Embryonic facial prominence (tissue), 1 donor: ENCODE results near the gene PPP1R3F.
"Not testable (repeated sequence)": the region's sequence is repeated elsewhere in the genome, so short reads cannot be mapped to it uniquely, and the experiment has no call there.

Experiments
- DNase-seq: peaks from one replicate; pipeline ENCODE4 v3.0.0-alpha.2; 2016; ENCODE audit errors: extremely low spot score

Gene PPP1R3F

GRCh38 chrX:49316085-49316484, 46.5 kb downstream of the PPP1R3F start:
- DNase-seq = no peak

DNA sequence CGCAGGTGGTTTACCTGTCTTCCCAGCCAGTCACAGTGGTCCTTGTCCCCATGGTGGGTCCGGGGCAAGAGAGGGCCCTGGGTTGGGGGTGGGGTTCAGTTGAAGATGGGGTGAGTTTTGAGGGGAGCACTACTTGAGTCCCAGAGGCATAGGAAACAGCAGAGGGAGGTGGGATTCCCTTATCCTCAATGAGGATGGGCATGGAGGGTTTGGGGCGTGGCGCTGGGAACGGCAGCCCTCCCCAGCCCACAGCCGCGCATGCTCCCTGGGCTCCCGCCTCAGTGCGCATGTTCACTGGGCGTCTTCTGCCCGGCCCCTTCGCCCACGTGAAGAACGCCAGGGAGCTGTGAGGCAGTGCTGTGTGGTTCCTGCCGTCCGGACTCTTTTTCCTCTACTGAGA, 52.1 kb downstream of the PPP1R3F start, which contains the start of gene GAGE12J:
GAGE12J (plus strand) TSS at position 301 of the 400 bp plus-strand sequence. CDS start 1,157 bp downstream, outside the sequence.
- DNase-seq = not testable (repeated sequence)

DNA sequence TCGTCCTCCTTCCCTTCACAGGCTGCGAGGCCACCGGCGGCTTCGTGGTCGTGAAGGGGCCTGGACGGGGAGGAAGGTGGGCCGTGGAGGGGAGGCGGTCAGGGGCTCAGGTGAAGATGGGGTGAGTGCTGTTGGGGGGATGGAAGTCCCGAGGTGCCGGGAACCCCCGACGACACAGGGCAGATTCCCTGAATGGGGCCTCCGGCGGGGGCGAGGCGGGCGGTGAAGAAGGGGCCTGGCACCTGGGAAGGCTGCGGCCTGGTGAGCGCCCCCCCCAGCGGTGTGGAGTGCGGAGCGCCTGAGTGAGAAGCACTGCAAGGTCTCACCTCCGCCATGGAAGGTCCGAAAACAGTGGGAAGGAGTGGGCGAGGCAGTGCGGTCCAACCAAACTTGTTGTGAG, 52.7 kb downstream of the PPP1R3F start:
- not testable (repeated sequence) for DNase-seq

- not testable (repeated sequence) for DNase-seq
These were observed 54.1 kb downstream of the PPP1R3F start for GRCh38 chrX:49323735-49324134.

DNA sequence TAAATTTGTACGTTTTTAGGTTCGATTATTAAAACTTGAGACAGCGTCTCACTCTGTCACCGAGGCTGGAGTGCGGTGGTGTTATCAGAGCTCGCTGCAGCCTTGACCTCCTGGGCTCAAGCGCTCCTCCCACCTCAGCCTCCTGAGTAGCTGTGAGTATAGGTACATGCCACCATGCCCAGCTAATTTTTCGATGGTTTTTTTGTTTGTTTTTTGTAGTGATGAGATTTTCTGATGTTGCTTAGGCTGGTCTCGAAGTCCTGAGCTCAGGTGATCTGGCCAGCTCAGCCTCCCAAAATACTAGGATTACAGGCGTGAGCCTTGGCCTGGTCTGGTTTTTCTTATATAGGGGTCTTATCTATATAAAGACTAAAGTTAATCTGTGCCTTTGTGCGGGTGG, 60.8 kb downstream of the PPP1R3F start:
- DNase-seq = not testable (repeated sequence)

DNA sequence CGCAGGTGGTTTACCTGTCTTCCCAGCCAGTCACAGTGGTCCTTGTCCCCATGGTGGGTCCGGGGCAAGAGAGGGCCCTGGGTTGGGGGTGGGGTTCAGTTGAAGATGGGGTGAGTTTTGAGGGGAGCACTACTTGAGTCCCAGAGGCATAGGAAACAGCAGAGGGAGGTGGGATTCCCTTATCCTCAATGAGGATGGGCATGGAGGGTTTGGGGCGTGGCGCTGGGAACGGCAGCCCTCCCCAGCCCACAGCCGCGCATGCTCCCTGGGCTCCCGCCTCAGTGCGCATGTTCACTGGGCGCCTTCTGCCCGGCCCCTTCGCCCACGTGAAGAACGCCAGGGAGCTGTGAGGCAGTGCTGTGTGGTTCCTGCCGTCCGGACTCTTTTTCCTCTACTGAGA, 61.7 kb downstream of the PPP1R3F start, which contains the start of gene GAGE13:
GAGE13 (plus strand) TSS at position 301 of the 400 bp plus-strand sequence. CDS start 1,156 bp downstream, outside the sequence.
- not testable (repeated sequence) for DNase-seq

DNA sequence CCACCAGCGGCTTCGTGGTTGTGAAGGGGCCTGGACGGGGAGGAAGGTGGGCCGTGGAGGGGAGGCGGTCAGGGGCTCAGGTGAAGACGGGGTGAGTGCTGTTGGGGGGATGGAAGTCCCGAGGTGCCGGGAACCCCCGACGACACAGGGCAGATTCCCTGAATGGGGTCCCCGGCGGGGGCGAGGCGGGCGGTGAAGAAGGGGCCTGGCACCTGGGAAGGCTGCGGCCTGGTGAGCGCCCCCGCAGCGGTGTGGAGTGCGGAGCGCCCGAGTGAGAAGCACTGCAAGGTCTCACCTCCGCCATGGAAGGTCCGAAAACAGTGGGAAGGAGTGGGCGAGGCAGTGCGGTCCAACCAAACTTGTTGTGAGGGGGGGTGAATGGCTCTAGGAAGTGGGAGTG, 62.2 kb downstream of the PPP1R3F start:
- DNase-seq = not testable (repeated sequence)
